ENCODE data around the gene SORCS3.
"Not testable (repeated sequence)": the region's sequence is repeated elsewhere in the genome, so short reads cannot be mapped to it uniquely, and the experiment has no call there.

DNA sequence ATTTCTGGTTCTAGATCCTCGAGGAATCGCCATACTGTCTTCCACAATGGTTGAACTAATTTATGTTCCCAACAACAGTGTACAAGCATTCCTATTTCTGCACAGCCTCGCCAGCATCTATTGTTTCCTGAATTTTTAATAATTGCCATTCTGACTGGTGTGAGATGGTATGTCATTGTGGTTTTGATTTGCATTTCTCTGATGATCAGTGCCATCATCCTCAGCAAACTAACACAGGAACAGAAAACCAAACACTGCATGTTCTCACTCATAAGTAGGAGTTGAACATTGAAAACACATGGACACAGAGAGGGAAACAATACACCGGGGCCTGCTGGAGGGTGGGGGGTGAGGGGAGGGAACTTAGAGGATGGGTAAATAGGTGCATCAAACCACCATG is 62.2 kb downstream of the SORCS3 start:
- TF ChIP-seq EZH2 (IDR thresholded peaks at IDR 0.05; ENCODE audit: low read length, unreplicated experiment); CTCF (conservative IDR thresholded peaks at IDR 0.05; ENCODE audit: low read depth, low read length); EZH2phosphoT487 (IDR thresholded peaks at IDR 0.05; ENCODE audit: borderline replicate concordance, low read length): not testable (repeated sequence)

Data from PC-3 (cell line).